ENCODE data around the gene UBE2L3.
"Not testable (repeated sequence)": the region's sequence is repeated elsewhere in the genome, so short reads cannot be mapped to it uniquely, and the experiment has no call there.

UBE2L3 gene

DNA sequence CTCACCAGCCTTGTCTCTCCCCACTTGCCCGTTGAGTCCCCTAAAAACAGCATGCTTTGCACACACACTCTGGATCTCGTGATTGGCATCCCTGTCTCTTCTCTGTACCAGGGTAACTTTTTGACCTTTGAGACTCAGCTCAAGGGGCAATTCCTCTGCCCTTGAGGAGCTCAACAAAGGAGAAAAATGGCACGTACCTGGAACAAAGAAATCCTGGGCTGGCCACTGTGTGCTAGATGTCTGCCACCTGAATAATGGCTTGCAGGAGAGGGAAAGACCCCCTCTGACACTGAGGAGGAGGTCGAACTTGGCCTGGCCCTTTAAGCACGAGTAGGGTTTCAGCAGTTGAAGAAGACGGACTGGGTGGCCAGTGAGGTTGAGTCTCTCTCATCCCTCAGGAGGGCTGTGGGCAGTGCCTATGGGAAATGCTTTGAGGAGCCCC lies 5.8 kb downstream of the UBE2L3 start:
- DNase-seq = no peak

- no peak for DNase-seq
These were observed 6.4 kb downstream of the UBE2L3 start for GRCh38 chr22:21573750-21574494.

DNA sequence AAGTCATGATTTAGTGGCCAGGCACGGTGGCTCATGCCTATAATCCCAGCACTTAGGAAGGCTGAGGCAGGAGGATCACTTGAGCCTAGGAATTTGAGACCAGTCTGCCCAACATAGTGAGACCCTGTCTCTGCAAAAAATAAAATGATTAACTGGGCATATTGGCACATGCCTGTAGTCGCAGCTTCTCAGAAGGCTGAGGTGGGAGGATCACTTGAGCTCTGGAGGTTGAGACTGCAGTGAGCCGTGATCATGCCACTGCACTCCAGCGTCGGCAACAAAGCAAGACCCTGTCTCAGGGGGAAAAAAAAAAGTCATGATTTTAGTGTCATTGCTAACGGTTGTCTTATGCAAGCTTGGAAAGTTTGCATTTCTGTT lies 11.9 kb downstream of the UBE2L3 start:
- no peak for DNase-seq

- DNase-seq = not testable (repeated sequence)
These were observed 13.1 kb downstream of the UBE2L3 start for GRCh38 chr22:21580623-21581007.

- not testable (repeated sequence) for DNase-seq
These were observed 13.6 kb downstream of the UBE2L3 start for GRCh38 chr22:21581009-21581713.

- no peak for DNase-seq
These were observed 15.6 kb downstream of the UBE2L3 start for GRCh38 chr22:21582801-21583740.

- no peak for DNase-seq
These were observed 17.9 kb downstream of the UBE2L3 start for GRCh38 chr22:21585389-21585788.

DNA sequence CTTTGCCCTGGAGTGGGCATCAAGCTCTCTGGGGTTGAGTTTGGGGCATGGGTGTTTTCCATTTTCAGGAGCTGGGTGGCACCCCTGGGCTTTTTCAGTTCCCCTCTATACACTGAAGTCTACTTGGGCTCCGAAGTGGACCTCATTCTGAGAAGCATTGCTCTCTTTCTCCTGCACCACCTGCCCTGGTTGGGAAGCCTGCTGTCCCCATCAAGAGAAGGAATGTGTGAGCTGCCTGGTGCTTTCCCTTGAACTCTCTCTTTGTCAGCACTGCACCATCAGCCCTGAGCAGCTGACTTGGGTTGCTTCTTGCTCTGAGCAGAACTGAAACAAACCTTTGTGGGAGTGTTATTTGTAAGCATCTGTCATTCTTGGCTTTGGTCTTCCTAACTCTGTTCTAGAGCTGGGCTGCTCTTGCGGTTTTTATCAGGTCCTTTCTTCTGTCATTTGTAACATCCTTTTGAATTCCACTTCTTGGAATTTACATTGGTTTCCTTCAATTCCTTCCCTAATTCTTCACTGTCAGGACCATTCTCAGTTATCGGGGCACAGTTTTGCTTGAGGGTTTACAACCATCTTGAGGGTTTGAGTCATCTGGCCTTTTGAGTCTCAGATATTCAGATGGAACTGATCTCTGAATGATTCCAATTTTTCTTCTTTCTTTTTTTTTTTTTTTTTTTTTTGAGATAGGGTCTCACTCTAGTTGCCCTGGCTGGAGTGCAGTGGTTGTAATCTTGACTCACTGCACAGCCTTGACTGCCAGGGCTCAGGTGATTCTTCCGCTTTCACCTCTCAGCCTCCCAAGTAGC lies 20.5 kb downstream of the UBE2L3 start:
- peak; percentile 87 for DNase-seq

DNA sequence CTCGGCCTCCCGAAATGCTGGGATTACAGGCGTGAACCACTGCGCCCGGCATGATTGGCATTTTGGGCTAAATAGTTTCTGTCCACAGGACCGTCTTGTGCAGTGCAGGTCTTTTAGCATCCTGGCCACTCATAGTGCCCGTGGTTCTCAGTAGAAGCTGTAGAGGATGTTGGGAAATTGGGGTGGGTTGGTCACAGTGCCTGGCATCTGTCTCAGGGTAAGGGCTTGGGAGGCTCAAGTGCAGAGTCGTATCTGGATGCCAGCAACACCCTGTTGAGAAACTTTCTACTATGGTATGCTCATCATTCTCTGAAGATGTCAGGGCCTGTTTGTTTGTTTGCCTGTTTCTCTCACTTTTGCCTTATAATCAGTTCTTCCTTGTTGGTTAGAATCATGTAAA lies 21.9 kb downstream of the UBE2L3 start:
- DNase-seq = no peak

- DNase-seq = no peak
These were observed 23.5 kb downstream of the UBE2L3 start for GRCh38 chr22:21590809-21591641.

- no peak for DNase-seq
These were observed 24.2 kb downstream of the UBE2L3 start for GRCh38 chr22:21591695-21592094.

DNA sequence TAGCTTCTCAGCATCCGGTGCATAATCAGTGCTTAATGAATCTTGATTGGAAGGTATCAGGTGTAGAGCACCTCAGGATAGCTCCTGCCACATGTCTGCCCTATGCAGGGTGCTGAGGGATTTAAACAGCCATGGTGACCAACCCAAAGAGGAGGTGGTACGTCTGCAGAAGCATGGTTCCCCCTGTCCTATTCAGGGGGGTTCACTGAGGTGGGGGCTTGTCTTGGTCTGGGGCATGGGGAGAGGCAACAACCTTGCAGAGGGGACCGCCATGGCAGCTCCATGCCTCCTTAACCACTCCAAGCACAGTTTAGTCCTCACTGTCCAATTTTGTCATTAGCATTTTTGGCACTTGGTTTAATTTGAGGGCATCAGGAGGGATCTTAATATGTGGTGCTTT lies 24.9 kb downstream of the UBE2L3 start:
- DNase-seq = no peak

- DNase-seq = no peak
These were observed 26.1 kb downstream of the UBE2L3 start for GRCh38 chr22:21593406-21594232.

DNA sequence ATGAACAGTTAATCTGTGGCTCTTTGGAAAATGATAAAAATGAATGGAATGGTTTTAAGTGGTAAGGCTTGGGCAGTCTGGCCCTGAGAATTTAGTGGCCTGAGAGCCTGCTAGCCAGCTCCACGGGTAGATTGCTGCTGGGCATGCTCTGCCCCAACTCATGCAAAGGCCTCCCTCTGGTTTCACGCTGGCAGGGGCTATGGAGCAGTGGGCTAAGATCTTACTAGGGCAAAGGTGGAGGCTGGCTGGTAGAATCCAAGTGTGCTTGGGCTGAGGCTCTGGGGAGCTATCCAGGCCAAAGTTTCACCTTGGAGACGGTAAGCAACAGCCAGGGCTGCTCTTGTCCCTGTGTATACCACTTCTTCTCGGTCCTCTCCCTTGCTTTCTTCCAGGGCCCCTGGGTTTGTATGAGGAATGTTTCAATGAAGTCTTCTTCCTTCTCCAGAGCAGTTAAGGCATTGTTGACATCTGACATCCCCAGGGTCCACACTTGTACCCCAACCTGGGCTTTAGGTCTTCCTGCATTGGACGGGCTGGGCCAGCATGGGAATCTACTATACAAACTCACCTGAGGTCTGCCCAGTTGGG lies 27.4 kb downstream of the UBE2L3 start:
- no peak for DNase-seq

DNA sequence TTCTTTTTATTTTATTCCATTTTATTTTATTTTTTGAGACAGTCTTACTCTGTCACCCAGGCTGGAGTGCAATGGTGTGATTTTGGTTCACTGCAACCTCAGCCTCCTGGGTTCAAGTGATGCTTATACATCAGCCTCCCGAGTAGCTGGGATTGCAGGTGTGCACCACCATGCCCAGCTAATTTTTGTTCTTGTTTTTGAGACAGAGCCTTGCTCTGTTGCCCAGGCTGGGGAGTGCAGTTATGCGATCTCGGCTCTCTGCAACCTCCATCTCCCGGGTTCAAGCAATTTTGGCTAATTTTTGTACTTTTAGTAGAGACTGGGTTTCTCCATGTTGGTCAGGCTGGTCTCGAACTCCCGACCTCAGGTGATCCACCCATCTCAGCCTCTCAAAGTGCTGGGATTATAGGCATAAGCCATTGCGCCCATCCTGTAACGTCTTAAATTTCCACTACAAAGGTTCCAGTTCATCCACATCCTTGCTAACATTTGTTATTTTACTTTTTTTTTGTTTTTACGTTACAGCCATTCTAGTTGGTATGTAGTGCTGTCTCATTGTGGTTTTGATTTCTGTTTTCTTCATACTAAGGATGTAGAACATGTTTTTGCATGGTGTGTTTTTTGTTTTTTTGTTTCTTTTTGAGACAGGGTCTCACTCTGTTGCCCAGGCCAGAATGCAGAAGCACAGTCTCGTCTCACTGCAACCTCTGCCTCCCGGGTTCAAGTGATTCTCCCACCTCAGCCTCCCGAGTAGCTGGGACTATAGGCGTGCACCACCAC lies 29.0 kb downstream of the UBE2L3 start:
- DNase-seq = not testable (repeated sequence)

- DNase-seq = no peak
These were observed 30.8 kb downstream of the UBE2L3 start for GRCh38 chr22:21598302-21598701.

DNA sequence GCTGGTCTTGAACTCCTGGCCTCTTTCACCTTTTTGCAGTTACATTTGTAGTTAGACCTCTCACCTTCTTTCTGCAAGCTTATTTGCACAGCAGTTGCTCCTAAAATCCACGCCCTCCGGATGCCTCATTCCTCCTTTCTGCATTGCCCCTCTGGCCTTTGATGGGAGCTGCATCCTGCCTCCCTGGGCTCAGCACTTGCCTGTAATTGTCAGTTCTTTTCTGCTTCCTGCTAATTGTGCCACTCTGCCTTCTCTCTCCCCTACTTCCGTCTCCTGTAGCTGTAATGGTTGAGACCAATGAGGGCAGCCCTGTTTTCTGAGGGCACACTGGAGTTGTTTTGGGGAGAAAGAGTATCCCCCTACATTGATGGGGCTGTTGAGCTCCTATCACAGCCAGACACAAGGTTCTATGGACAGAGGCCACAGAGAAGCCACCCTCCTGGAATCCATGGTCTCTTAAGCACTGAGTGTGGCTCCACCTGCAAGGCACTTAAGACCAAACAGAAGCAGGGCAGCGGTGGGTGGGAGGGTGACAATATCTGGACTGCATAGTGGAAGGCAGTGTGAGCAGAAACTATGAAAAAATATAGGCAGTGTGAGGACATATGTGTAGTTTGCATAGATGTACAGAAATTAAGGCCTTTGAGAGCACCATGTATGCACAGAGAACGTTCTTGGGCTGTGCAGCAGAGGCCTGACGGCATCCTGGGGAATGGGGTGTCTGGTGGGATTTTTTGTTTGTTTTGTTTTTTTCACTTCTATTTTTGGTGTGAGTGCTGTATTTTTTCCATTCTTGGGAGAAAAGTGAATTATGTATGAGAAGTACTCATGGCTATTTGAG lies 31.8 kb downstream of the UBE2L3 start:
- DNase-seq = no peak

- no peak for DNase-seq
These were observed 35.1 kb downstream of the UBE2L3 start for GRCh38 chr22:21602579-21602978.

All from activated CD4-positive, alpha-beta T cell treated with anti-CD3 and anti-CD28 coated beads, Interleukin-2, amount 50 U/mL, for 16 hours (primary cell).